Central memory CD4-positive, alpha-beta T cell (primary cell): Measurements from ENCODE around the gene MAP10.
"Not testable (repeated sequence)": the region's sequence is repeated elsewhere in the genome, so short reads cannot be mapped to it uniquely, and the experiment has no call there.

Source experiments
- DNase-seq: peaks from one replicate; pipeline ENCODE4 v3.0.0; 2022
- total RNA-seq, 3 experiments: gene quantifications; one replicate each; lab custom pipeline; 2026; lab: John Stamatoyannopoulos, UW

The MAP10 gene
- 2.1 to 6.7 (median 3.8) reads per million in 3 experiments for total RNA-seq

- DNase-seq: peak; percentile 63
These were observed at the start of gene MAP10 for GRCh38 chr1:232805269-232806185. Gene MAP10 (plus strand): TSS chr1:232805416. CDS start chr1:232805450, 34 bp downstream.

- no peak for DNase-seq
These were observed 40.6 kb upstream of the MAP10 start for GRCh38 chr1:232764458-232765251.

GRCh38 chr1:232765542-232765941 lies 39.7 kb upstream of the MAP10 start:
- DNase-seq: no peak

- DNase-seq: no peak
These were observed 38.9 kb upstream of the MAP10 start for GRCh38 chr1:232766241-232766890.

GRCh38 chr1:232766904-232767303 lies 38.3 kb upstream of the MAP10 start:
- no peak for DNase-seq

- no peak for DNase-seq
These were observed 37.7 kb upstream of the MAP10 start for GRCh38 chr1:232767305-232768074.

GRCh38 chr1:232768793-232769192 lies 36.4 kb upstream of the MAP10 start:
- DNase-seq: no peak

GRCh38 chr1:232769733-232770132 lies 35.5 kb upstream of the MAP10 start:
- DNase-seq: no peak

GRCh38 chr1:232773752-232774151 lies 31.5 kb upstream of the MAP10 start:
- no peak for DNase-seq

GRCh38 chr1:232776526-232777106 lies 28.6 kb upstream of the MAP10 start:
- DNase-seq: no peak

- no peak for DNase-seq
These were observed 24.9 kb upstream of the MAP10 start for GRCh38 chr1:232780354-232780753.

GRCh38 chr1:232784794-232785193 lies 20.4 kb upstream of the MAP10 start:
- DNase-seq: no peak

- DNase-seq: not testable (repeated sequence)
These were observed 19.6 kb upstream of the MAP10 start for GRCh38 chr1:232785630-232786029.

- DNase-seq: no peak
These were observed 18.3 kb upstream of the MAP10 start for GRCh38 chr1:232786845-232787455.

GRCh38 chr1:232788235-232788872 lies 16.9 kb upstream of the MAP10 start:
- no peak for DNase-seq

GRCh38 chr1:232789651-232790050 lies 15.6 kb upstream of the MAP10 start:
- no peak for DNase-seq

GRCh38 chr1:232792949-232793348 lies 12.3 kb upstream of the MAP10 start:
- DNase-seq: no peak

GRCh38 chr1:232793944-232794343 lies 11.3 kb upstream of the MAP10 start:
- no peak for DNase-seq

GRCh38 chr1:232795497-232796053 lies 9.6 kb upstream of the MAP10 start:
- DNase-seq: no peak

GRCh38 chr1:232797856-232798510 lies 7.2 kb upstream of the MAP10 start:
- no peak for DNase-seq
